Sigmoid colon (tissue), 4 donors: ENCODE data around the gene BEST3.

Experiments
- CTCF ChIP-seq, 4 experiments: fragments of 450-650 bp in 3 of 4; fragments of 200-600 bp in 1 of 4; IDR thresholded peaks; one replicate each; pipeline ENCODE4 v1.5.1; 2016 to 2019; ENCODE audit warnings: antibody characterized with exemption in 4 of 4, mild to moderate bottlenecking in 3 of 4, moderate library complexity in 2 of 4
- POLR2A ChIP-seq, 2 donors: fragments of 450-650 bp; IDR thresholded peaks; one replicate each; pipeline ENCODE4 v1.6.1; 2016; ENCODE audit warnings: antibody characterized with exemption in 2 of 2, mild to moderate bottlenecking in 2 of 2, moderate library complexity in 2 of 2
- POLR2AphosphoS5 ChIP-seq, 4 donors: sonication (generic); formaldehyde crosslinking; IDR thresholded peaks; one replicate each; pipeline ENCODE4 v1.6.1; 2017; ENCODE audit warnings: antibody characterized with exemption in 4 of 4

GRCh38 chr12:69661386-69661785 lies 37.7 kb downstream of the BEST3 start:
- no peak for TF ChIP-seq CTCF (IDR thresholded peaks at IDR 0.05)
- no peak for TF ChIP-seq POLR2A (IDR thresholded peaks at IDR 0.05)
- TF ChIP-seq POLR2AphosphoS5 (IDR thresholded peaks at IDR 0.05), result no peak
